DMS79 (cell line): Measurements from ENCODE around the gene SPG7.
"Not testable (repeated sequence)": the region's sequence is repeated elsewhere in the genome, so short reads cannot be mapped to it uniquely, and the experiment has no call there.

ENCODE experiments used
- DNase-seq: peaks from one replicate; lab custom pipeline; 2025; lab: John Stamatoyannopoulos, UW

The SPG7 gene

DNA sequence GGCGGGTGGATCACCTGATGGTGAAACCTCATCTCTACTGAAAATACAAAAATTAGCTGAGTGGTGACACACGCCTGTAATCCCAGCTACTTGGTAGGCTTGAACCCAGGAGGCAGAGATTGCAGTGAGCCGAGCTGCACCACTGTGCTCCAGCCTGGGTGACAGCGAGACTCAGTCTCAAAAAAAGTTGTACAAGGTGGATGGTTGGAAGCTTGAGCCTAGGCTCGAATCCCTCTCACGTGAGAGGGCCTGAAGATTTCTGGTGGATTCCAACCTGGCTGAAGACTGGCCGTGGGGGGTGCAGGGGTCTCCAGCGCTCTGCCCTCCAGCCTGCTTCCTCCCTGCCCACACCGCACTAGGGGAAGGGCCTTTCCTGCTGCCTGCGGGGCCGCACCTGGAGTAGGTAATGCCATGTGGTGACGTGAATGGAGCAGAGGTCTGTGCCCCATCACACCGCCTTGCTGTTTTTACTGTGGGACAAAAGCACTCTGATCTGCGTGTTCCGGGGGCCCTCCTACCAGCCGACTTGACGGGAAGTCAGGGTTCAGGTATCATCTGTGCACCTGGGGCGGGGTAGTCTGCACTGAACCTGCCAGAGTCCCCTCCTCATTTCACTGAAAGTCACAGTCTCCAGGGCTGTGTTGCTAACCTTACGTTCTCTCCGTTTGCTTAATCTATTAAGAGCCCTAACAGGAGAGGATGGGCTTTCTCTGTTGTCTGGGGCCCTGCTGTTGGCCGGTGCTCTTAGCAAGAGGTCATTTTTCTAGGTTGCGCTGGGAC is 56.5 kb downstream of the SPG7 start:
- no peak for DNase-seq

DNA sequence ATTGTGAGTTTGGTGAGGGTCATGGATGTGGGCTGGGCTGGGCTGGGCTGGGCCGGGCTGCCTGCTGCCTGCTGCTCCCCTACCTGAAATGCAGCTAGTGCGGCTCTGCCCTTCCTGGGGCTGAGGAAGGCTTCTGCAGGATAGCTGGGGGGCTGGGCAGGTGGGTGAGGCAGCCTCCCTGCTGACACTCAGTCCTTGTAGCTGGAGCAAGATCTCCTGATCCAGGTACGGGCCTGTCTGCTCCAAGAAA is 57.0 kb downstream of the SPG7 start:
- no peak for DNase-seq

DNA sequence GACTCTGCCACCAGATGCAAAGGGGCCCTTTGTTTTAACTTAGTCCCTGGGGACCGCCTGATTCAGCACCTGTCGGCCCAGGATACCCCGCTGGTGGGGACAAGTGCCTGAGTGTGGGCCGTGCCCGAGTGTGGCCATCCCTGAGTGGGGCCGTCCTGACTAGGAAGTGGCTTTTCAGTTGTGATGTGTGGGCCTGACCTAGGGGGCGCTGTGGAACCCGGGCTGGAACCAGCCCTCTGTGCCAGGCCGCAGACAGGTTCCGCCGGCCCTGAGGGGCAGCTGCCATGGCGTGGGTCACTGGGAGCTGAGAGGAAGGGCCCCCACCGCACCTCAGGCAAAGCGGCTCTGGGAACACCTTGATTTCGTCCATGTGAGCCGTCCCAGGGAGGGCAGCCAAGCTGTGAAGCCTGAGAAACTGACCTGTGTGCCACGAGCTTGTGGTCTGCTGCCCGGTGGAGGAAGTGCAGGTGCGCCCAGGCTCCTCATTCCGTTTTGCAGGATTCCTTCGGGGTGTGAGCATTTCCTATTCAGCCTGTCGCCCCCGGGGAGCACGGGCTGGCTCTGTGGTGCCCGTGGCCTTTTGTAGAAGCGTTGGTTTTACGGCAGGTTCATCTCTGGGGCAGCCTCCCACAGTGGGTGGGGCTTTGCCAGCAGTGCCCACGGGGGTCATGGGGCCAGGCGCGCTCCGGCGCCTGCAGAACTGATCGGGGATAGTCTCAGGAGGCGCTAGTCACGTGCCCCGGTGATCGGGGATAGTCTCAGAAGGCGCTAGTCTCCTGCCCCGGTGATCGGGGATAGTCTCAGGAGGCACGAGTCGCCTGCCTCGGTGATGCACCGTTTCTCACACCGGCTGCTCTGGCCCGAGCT is 57.5 kb downstream of the SPG7 start:
- no peak for DNase-seq

DNA sequence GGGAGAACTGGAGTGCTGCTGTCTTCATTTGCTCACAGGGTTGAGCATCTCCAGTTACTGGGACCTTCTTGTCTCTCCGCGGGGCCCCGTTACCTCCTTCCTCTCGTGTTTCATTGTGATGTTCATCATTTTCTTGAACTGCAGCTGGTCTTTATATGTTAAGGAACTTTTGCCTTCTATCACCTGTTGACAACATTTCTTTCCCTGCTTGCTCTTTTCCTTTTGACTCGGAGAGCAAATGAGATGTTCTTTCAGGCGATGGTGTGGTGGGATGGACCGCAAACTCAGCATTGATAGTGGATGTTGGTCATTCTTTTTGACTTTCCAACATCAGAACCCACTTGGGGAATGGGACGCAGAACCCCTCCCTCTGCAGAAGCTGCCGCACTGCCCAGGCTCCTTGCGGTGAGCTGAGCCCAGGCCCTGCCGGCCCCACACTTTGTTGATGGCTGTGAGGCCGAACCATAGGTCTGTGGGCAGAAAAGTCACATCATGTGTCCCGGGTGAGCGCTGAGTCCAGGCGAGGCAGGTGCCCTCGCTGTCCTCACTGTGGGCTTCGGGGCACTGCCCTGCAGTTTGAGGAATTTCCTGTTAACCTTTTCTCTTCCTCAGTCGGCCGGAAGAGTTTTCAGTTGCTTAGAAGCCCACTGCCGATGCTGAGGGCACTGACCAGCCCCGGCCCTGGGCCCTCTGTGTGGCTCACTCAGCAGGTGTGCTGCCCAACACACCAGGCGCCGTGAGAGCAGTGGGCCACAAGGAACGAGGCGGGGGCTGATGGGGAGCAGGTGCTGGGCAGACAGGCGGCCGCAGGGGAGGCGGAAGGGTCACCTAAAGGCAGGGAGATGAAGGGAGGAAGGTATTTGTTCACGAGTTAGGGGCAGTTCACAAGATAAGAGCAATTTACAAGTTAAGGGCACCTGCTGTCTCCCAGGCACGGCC is 59.7 kb downstream of the SPG7 start:
- DNase-seq = no peak

DNA sequence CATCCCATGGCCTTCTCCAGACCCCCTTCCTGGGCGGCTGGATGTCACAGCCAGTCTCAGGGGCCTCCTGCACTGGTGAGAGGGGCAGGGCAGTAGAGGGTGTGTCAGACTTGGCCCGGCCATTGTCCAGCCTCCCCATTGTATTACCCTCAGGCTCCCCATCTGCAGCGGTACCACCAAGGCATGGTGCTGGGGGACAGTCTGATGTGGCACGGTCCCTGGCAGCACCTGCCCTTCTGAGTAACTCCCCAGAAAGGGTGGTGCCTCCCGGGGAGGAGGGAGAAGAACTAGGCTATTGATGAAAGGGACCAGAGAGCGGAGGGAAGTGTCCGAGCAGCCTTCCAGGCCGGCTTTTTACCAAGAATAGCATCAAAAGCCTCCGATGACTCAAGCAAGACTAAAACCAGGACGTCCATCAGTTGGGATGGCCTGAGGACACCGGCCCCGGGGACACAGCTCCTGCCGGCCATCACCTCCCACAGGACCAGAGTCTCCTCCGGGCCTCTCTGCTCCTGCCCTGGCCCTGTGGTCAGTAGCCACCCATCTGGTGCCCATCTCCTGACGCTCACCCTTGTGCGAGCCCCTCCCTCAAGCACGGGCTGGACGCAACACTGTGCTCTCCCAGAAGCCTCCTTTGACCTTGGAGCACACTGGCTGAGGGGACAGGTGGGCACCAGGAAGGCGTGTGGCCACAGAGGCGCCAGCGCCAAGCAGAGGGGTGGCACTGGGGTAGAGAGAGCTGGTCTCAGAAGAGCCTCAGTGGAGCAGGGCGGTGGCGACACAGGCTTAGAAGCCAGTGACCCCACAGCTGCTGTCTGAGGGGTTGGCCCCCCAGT is 61.5 kb downstream of the SPG7 start:
- no peak for DNase-seq

DNA sequence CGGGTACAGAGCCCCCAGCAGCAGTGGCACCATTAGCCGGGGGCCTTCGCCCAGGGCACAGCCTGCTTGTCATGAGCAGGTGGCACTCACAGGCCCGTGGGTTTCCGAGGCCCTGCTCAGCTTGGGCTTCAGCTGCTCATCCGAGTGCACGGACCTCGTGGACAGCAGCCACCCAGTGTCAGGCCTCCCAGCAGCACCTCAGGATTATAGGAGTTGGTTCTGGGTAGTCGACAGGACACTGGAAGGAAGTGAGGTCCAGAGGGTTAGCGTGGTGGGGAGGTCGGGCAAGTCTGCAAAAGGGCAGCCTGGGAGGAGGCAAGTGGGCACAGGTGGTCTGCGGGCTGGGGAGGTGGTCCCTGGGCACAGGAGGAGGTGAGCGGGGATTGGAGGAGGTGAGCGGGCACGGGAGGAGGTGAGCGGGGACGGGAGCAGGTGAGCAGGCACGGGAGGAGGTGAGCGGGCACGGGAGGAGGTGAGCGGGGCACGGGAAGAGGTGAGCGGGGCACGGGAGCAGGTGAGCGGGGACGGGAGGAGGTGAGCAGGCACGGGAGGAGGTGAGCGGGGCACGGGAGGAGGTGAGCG is 62.2 kb downstream of the SPG7 start:
- no peak for DNase-seq

DNA sequence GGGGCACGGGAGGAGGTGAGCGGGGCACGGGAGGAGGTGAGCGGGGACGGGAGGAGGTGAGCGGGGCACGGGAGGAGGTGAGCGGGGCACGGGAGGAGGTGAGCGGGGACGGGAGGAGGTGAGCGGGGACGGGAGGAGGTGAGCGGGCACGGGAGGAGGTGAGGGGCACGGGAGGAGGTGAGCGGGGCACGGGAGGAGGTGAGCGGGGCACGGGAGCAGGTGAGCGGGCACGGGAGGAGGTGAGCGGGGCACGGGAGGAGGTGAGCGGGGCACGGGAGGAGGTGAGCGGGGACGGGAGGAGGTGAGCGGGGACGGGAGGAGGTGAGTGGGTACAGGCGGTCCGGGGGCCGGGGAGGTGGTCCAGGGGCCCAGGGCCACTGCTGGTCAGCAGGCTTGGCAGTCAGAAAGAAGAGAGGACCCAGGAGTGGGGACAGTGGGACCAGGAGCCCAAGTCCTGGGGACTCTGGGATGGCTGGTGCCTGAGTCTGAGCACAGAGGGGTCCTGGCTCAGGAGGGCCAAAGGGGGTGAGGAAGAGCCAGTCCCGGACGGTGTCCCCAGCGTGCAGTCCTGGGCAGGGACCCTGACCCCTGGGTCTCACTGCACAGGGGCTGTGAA is 62.9 kb downstream of the SPG7 start:
- not testable (repeated sequence) for DNase-seq

DNA sequence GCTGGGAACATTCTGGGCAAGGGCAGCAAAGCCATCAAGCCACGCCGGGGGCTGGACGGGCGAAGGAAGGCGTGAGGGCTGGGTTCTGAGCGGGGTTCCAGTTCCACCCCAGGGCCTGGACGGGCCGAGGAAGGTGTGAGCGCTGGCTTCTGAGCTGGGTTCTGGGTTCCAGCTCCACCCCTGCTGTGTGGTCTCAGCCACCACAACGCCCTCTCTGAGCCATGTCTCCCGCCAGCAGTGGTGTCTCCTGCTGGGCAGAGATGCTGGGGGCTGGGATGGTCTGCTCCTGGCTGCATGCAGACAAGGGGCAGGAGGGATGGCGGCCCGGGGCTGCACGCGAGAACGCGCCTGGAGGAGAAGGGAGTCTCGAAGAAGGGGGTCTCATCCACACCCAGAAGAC is 63.4 kb downstream of the SPG7 start:
- no peak for DNase-seq

DNA sequence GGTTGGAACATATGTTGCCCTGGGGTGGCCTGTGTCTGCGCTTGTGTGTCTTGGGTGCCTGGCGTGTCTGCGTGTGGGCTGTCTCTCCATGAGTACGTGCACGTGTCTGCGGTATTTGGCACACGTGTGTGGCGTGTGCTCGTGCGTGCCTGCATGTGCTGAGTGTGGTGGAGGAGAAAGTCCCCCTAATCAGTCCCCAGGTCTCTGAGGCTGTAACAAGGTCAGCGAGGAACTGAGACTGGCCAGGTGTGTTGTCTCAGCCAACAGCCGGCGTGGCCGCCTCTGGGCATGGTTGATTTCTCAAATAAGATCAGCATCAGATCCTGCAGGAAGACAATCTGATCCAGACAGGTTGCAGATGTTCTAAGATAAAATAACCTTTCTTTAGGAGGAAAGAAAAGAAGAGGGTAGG is 63.9 kb downstream of the SPG7 start:
- DNase-seq = no peak

DNA sequence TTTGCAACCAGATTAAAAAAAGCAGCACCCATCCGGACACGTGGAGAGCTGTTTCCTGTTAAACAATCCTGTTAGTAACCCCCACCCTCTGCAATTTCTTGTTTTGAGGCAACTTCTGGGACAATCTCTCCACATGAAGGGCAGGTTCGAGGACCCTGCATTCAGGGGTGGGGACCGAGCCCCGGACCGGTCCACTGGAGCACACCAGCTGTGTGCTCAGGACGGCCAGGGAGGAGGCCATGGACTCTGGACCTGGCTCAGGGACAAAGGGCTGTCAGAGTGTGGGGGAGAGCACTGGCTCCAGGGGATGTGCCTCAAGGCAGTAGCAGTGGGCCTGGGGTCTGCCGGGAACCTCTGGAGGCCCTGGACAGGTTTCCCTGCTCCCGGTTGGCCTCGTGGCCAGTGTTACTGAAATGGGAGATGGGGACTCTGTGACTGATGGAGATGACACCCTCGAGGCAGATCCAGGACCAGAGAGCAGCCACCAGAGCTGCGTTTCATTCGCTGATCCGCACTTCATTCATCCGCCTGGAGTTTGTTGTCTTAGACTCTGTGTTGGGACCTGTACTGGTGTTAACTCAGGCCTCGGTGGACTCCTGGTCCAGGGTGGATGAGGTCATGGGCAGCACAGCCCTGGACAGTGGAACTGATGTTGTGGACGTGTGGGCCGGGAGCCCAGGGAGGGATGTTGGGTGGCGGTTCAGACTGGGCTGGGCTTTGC is 64.4 kb downstream of the SPG7 start:
- no peak for DNase-seq

DNA sequence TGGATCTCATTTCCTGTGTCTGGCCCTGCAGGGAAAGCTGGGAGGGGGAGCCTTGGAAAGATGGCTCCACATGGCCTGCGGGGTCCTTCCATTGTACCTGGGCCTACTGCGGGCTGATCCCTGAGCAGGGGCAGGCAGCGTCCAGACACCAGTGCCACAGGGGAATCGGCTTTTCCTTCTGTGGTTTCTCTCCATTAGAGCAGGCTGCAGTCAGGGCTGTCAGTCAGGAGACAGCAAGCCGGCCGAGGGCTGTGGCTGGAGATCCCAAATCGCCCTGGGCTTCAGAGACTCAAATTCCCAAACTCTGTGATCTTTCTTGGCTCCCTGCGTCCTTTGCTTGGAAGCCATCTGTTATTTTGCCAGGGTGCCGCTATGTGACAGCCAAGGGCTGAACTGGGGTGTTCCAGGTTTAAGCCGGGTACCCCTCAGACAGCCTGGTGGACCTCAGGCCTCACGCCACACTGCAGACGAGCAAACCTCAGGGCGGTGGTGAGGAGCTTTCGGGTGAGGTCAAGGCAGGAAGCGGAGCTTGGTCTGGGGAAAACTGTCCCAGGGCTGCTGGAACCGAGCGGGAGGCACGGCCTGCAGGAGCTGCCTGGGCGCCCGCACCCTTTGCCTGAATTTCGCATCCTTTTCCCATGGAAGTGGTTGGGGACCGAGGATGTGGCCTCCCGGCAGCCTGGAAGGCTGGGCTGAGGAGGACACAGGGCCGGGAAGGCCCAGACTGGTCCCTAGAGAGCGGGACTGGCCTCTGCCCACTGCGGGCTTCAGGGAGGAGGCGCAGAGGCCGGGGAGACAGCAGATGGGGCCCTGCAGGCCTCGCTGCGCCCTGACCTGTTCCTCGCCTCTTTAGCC is 65.8 kb downstream of the SPG7 start:
- DNase-seq = no peak

DNA sequence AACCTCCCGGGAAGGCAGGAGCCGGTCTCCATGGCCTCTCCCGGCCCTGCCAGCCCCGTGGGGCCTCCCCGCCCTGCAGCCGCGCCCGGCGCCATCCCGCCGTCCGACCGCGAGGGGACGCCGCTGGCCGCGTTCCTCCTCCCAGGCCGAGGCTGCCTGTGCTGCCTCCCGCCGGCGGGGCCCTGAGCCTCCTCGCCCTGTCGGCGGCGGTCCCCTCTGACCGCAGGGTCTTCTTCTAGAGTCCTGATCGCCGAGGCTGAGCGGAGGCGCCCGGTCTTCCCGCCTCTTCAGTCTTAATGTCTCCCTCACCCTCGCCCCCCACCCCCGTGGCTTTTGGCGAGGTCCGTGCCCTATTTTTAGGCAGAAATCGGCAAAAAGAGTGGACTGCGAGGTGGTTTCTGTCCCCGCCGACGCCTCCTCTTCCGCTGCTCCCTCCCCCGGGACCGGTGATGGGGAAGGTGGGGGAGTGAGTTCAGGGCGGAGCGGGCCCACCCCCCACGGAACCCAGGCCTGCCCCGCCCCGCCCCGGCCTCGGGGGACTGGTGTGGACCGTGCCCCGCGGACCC is 66.6 kb downstream of the SPG7 start:
- DNase-seq = no peak

DNA sequence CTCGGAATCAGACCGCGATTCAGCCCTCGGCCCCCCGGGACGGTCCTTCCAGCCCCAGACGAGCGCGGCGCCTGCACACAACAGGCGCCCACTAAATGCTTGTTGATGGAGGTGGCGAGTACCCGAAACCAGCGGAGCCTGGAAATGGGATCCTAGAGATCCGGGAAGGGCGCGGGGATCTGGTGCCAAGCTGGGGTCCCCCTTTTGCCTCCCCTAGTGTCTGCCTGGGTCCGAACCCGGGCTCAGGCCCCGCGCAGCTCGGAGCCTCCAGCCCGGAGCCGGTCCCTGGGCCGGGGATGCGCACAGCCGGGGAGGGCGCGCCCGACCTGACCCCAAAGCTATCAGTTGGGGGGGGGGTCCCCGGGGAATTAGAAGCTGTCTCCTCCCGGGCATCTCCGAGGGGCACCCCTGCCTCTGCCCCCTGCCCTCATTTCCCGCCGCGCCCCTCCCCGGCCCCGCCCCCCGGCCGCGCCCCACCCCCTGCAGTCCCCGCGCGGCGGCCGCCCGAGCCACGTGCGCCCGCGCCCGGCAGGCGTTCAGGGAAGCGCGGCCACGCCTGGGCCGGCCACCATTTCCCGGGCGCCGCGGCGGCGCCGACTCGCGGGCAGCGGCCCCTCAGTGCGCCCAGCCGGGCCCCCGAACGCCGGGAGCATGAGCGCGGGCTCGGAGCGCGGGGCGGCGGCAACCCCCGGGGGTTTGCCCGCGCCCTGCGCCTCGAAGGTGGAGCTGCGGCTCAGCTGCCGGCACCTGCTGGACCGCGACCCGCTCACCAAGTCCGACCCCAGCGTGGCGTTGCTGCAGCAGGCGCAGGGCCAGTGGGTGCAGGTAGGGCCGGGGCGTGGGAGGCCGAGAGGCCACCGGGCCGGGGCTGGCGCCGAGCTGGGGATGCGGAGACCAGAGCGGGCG is 67.3 kb downstream of the SPG7 start, which contains the start of gene CPNE7:
CPNE7 (plus strand) TSS at position 512 of the 906 bp plus-strand sequence; CDS start at position 652, 140 bp downstream.
- no peak for DNase-seq

DNA sequence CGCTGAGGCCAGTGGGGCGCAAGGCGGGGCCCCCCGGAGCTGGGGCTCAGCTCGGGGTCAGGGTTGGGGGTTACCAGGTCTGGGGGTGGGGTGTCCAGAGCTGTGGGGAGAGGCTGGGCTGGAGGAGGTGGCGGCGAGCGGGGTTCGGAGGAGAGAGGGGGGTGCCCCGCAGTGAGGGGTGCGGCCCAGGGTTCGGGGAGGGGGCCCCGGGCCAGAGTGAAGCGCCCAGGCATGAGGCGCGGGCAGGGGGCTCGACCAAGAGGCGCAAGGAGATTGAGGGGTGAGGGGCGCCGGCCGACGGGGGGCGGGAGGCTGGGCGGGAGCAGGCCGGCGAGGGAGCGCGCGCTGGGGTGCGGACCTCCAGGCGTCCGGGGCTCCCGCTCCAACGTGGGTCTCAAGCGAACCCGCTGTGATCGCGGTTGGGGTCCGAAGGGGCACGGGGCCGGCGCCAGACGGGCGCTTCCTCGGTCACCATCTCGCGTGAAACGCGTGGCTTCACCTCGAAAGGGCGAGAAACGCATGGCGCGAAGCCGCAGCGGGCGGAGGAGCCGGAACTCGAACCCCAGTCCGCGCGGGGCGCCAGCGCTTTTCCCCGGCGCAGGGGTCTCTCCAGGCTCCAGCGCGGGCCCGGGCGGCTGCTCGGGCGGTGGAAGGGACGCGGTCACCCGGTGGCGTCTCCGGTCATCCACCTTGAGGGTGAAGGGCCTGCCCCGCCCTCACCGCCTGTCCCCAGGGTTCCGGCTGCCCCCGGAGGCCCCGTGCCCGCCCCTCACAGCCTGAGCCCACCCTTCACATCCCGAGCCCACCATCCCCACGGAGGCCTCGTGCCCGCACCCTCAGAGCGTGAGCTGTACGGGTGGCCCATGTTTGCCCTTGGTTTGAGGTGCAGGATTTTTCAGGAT is 68.2 kb downstream of the SPG7 start:
- no peak for DNase-seq

DNA sequence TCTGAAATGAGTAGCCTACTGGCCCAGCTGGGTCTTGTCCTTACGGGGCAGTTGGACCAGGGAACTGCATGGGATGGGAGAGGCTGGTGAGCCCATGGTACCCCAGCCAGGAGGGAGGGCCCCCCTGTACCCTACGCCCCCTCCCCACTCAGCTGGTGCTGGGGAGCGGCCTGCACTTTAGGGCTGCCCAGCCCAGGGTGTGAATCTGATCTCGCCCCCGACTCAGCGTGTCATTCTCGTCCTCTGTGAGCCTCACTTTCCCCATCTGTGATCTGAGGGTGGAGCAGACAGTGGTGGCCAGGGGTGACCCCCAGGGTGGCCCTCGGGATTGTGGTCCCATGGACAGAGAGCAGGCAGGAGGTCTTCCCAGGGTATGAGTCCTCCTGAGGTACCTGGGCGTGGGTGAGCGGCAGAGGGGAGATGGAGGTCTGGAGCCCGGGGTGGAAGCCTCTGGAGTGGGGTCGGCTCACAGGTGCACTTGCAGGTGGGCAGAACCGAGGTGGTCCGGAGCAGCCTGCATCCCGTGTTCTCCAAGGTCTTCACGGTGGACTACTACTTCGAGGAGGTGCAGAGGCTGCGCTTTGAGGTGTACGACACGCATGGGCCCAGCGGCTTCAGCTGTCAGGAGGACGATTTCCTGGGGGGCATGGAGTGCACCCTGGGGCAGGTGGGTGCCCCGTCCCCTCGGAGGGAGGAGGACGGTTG is 69.0 kb downstream of the SPG7 start:
- no peak for DNase-seq

DNA sequence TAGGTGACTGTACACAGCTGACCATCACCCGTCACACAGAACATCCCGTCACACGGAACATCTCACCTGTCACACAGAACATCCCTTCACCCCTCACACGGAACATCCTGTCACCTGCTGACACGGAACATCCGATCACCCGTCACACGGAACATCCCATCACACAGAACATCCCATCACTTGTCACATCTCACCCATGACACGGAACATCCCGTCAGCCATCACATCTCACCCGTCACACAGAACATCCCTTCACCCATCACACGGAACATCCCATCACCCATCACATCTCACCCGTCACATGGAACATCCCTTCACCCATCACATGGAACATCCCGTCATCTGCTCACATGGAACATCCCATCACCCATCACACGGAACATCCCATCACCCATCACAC is 71.1 kb downstream of the SPG7 start:
- no peak for DNase-seq
